Left lung (tissue), 10 donors: ENCODE data around the gene RNF144B. TPM values are rescaled to one million over a fixed set of nuclear protein-coding genes. Genes with fewer than 3 reads are reported as not detected.
"Not testable (repeated sequence)": the region's sequence is repeated elsewhere in the genome, so short reads cannot be mapped to it uniquely, and the experiment has no call there.

Source experiments
- ATAC-seq: fragments of 200-7000 bp; cut with Tn5 transposase; one replicate; pipeline ENCODE4 v1.9.1; 2020; ENCODE audit warnings: moderate library complexity
- DNase-seq, 4 donors: peaks; one replicate each; pipeline ENCODE4 v3.0.0-alpha.2; 2013 to 2020
- H3K27ac ChIP-seq, 2 donors: fragments of 200-600 bp; sonication (generic) in 1 of 2; one replicate each; pipeline versions ENCODE4 v1.5.0 to v1.8.0; 2020 to 2021
- H3K27me3 ChIP-seq, 2 donors: fragments of 200-600 bp; sonication (generic) in 1 of 2; one replicate each; pipeline versions ENCODE4 v1.5.0 to v1.8.0; 2020 to 2021
- H3K36me3 ChIP-seq, 2 donors: fragments of 200-600 bp; sonication (generic) in 1 of 2; one replicate each; pipeline versions ENCODE4 v1.5.0 to v1.8.0; 2020 to 2021
- H3K4me1 ChIP-seq, 2 donors: fragments of 200-600 bp; one replicate each; pipeline ENCODE4 v1.8.0; 2021
- H3K4me3 ChIP-seq, 2 donors: fragments of 200-600 bp; sonication (generic) in 1 of 2; one replicate each; pipeline versions ENCODE4 v1.5.0 to v1.8.0; 2020 to 2021; ENCODE audit warnings: mild to moderate bottlenecking in 1 of 2
- H3K9me3 ChIP-seq, 2 donors: fragments of 200-600 bp; sonication (generic) in 1 of 2; one replicate each; pipeline versions ENCODE4 v1.5.0 to v1.8.0; 2020 to 2021
- intact Hi-C, 2 donors: fragments of 100-400 bp; cut with DNase I; formaldehyde crosslinking; loops; one replicate each; pipeline versions ENCODE4 v1.11.2 to v1.14.2; 2022
- polyA plus RNA-seq, 6 donors: library from polyadenylated mRNA; unstranded; fragments of 120-200 nt; gene quantifications; one replicate each; pipeline ENCODE4 v1.2.1, GENCODE V29; 2013; ENCODE audit not compliant: insufficient read length in 6 of 6
- total RNA-seq, 2 donors: library from RNA; stranded (reverse); fragmentation: NEBNext Ultra II Directional; extraction: Animal tissue kit (Norgen Biotek cat#: 25700); gene quantifications; one replicate each; pipeline ENCODE4 v1.2.1, GENCODE V29; 2021
- TF ChIP-seq, protein P1 (sequence below), 2 donors: fragments of 200-600 bp; sonication (generic) in 1 of 2; IDR thresholded peaks; one replicate each; pipeline versions ENCODE4 v1.5.0 to v1.8.0; 2021; ENCODE audit warnings: antibody characterized with exemption in 2 of 2
- donor health status: DM: no; HTN: yes; CAD: no.
- donor health status: DM: no; HTN: no; CAD: no.

Gene RNF144B
- total and polyA plus RNA-seq, 8 donors, result 13.9 to 74.8 (median 20.1) TPM

DNA sequence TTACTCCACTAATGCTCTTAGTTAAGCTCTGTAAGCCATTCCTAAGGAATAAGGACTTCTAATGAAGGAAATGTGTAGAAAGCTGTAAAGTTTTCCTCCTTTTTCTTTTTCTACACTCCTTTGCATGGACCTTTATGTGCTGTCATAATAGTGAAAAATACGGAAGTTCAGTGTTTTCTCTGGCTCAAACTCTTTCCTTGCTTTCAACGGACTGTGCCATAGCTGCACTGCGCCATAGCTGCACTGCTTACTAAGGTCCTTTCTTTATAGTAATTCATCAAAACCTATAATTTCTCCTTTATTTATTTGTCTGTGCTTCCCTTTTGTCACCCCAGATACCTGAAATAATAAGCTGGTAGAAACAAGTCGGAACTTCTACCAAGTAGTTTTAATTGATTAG, 67.3 kb downstream of the RNF144B start:
- H3K4me1 ChIP-seq, result peaks cover 0 to 9% of the 10 kb centered on the region in 2 donors
- TF ChIP-seq, protein P1, sequence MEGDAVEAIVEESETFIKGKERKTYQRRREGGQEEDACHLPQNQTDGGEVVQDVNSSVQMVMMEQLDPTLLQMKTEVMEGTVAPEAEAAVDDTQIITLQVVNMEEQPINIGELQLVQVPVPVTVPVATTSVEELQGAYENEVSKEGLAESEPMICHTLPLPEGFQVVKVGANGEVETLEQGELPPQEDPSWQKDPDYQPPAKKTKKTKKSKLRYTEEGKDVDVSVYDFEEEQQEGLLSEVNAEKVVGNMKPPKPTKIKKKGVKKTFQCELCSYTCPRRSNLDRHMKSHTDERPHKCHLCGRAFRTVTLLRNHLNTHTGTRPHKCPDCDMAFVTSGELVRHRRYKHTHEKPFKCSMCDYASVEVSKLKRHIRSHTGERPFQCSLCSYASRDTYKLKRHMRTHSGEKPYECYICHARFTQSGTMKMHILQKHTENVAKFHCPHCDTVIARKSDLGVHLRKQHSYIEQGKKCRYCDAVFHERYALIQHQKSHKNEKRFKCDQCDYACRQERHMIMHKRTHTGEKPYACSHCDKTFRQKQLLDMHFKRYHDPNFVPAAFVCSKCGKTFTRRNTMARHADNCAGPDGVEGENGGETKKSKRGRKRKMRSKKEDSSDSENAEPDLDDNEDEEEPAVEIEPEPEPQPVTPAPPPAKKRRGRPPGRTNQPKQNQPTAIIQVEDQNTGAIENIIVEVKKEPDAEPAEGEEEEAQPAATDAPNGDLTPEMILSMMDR (IDR thresholded peaks at IDR 0.05), result no peak
- no peak overlapping the region for H3K27ac ChIP-seq
- no peaks in the 10 kb centered on the region for H3K27me3 ChIP-seq
- no peaks in the 10 kb centered on the region for H3K9me3 ChIP-seq
- intact Hi-C loops, result no loop called here
- H3K4me3 ChIP-seq, result no peak overlapping the region
- DNase-seq (no peak), ATAC-seq (no peak)
- peaks cover 0 to 29% of the 10 kb centered on the region in 2 donors for H3K36me3 ChIP-seq

DNA sequence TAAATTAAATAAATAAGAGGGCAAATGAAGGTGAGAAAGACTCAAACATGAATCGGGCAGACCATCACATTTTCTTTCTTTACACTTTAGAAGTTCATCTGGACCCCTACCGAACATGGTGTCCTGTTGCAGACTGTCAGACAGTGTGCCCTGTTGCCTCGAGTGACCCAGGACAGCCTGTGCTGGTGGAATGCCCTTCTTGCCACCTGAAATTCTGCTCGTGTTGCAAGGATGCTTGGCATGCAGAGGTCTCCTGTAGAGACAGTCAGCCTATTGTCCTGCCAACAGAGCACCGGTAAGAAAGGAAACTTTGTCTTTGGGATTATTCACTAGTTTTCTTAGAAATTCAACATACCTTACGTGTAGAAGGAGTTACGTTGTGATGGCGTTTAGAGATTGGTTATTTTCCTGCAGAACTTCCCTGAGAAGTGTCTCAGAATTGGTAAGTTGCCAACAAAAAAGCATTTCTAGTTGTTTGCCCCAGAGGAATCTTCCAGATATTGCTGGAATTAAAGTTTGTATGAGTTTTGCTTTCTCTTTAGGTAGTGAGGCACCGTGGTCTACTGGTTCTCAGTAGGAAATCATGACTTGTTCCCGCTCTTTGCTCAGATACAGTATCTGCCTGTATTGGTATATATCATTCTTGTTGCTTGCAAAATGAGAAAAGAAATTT, 70.1 kb downstream of the RNF144B start:
- H3K27ac ChIP-seq, result no peak overlapping the region
- H3K36me3 ChIP-seq, result peaks cover 0 to 57% of the 10 kb centered on the region in 2 donors
- TF ChIP-seq, protein P1 (IDR thresholded peaks at IDR 0.05), result no peak
- H3K9me3 ChIP-seq, result no peaks in the 10 kb centered on the region
- intact Hi-C loops, result no loop called here
- DNase-seq (no peak), ATAC-seq (no peak)
- H3K4me1 ChIP-seq, result no peaks in the 10 kb centered on the region
- no peak overlapping the region for H3K4me3 ChIP-seq
- no peaks in the 10 kb centered on the region for H3K27me3 ChIP-seq

- H3K27me3 ChIP-seq, H3K4me3 ChIP-seq, ATAC-seq, DNase-seq, H3K9me3 ChIP-seq, intact Hi-C loops, H3K27ac ChIP-seq, H3K4me1 ChIP-seq: not testable (repeated sequence)
- peaks cover 0 to 61% of the 10 kb centered on the region in 2 donors for H3K36me3 ChIP-seq
These were observed 70.9 kb downstream of the RNF144B start for GRCh38 chr6:18458086-18458485.

GRCh38 chr6:18463429-18463828, 76.3 kb downstream of the RNF144B start:
- DNase-seq (no peak), ATAC-seq (no peak)
- Histone ChIP-seq H3K36me3 (peaks cover 0 to 99% of the 10 kb centered on the region in 2 donors), H3K9me3 (no peaks in the 10 kb centered on the region), H3K4me3 (no peak overlapping the region), H3K4me1 (no peaks in the 10 kb centered on the region), H3K27ac (no peak overlapping the region), H3K27me3 (no peaks in the 10 kb centered on the region)
- intact Hi-C loops, result no loop called here
- TF ChIP-seq, protein P1 (IDR thresholded peaks at IDR 0.05), result no peak

DNA sequence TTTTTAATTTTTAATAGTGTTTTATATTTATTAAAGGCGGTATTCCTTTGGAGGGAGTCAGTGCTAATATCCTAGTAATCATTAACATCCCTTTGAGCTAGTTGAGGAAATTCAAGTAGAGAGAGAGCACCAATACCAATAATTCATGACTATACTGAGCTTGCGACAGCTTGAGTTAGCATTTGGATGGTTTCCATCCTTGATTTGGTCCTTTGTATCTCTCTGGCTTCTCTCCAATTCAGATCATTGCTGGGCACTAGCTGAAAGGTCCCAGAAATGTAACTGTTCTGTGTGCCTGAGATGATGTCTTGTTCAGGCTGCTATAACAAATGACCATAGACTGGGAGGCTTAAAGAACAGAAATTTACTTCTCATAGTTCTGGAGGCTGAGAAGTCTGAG, 77.0 kb downstream of the RNF144B start:
- H3K36me3 ChIP-seq, result peaks cover 0 to 100% of the 10 kb centered on the region in 2 donors
- TF ChIP-seq, protein P1 (IDR thresholded peaks at IDR 0.05), result no peak
- no peak overlapping the region for H3K4me3 ChIP-seq
- no peaks in the 10 kb centered on the region for H3K27me3 ChIP-seq
- DNase-seq (no peak), ATAC-seq (no peak)
- no peaks in the 10 kb centered on the region for H3K9me3 ChIP-seq
- H3K4me1 ChIP-seq, result no peaks in the 10 kb centered on the region
- no peak overlapping the region for H3K27ac ChIP-seq
- intact Hi-C loops, result no loop called here
